ENCODE measurements around the gene SLC27A6.

SLC27A6 gene

GRCh38 chr5:128962211-128962610, 3.1 kb upstream of the SLC27A6 start:
- no CpG with 5 or more reads among the region's 6 CpGs for WGBS (ENCODE audit: extremely low coverage, insufficient coverage, low lambda C conversion rate)
- no peak overlapping the region for H3K23ac ChIP-seq (ENCODE audit: low read length)
- H3K36me3 ChIP-seq (ENCODE audit: control insufficient read depth, insufficient read depth, low read length), result no peaks in the 10 kb centered on the region
- H3K27ac ChIP-seq (ENCODE audit: low read depth, low read length), result no peak overlapping the region
- H2BK15ac ChIP-seq (replicated peaks; ENCODE audit: low read depth), result no peak overlapping the region
- H3K79me1 ChIP-seq (ENCODE audit: low read length), result no peaks in the 10 kb centered on the region
- H3K4me2 ChIP-seq (ENCODE audit: low read length), result no peak overlapping the region
- H3K4me1 ChIP-seq (ENCODE audit: control insufficient read depth, low read depth, low read length), result no peaks in the 10 kb centered on the region
- H3K56ac ChIP-seq (ENCODE audit: low read length), result no peak overlapping the region
- no peak overlapping the region for H2BK5ac ChIP-seq (ENCODE audit: low read length)
- no peaks in the 10 kb centered on the region for H3K79me2 ChIP-seq (ENCODE audit: control insufficient read depth, insufficient read depth, low read length)
- no peak overlapping the region for H4K8ac ChIP-seq (ENCODE audit: low read depth, low read length)
- H2AK5ac ChIP-seq (ENCODE audit: low read length), result no peak overlapping the region
- no peak overlapping the region for H3K4me3 ChIP-seq (ENCODE audit: low read length)
- H3K18ac ChIP-seq (ENCODE audit: low read length), result no peak overlapping the region
- DNase-seq, result peak; percentile 15
- no peak overlapping the region for H3K4ac ChIP-seq (ENCODE audit: low read depth, low read length)
- no peaks in the 10 kb centered on the region for H3K27me3 ChIP-seq (ENCODE audit: insufficient read depth, low read length, poor library complexity)
- no peak overlapping the region for H3K9ac ChIP-seq (ENCODE audit: low read length)
- no peak overlapping the region for H4K5ac ChIP-seq (ENCODE audit: low read length)
- no peak overlapping the region for H2BK120ac ChIP-seq (ENCODE audit: low read depth, low read length)

DNA sequence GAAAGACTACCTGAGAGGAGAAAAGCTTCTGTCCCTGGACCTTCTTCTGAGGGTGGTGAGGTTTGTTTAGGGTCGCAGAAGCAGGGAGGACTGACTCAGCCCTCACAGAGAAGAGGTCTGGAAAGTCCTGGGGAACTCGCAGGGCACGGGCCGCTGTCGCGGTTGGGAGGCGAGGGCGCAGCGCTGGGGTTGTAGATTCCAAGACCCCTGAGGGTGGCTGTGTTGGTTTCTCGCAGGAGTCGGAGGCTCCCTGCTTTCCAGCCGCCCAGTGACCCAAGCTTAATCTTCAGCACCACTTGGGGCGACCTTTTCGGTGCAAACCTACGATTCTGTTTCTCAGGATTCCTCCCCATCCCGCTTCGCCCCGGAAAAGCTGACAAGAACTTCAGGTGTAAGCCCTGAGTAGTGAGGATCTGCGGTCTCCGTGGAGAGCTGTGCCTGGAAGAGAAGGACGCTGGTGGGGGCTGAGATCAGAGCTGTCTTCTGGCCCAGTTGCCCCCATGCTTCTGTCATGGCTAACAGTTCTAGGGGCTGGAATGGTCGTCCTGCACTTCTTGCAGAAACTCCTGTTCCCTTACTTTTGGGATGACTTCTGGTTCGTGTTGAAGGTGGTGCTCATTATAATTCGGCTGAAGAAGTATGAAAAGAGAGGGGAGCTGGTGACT, 482 bp downstream of the SLC27A6 start:
- Histone ChIP-seq H3K9ac (ENCODE audit: low read length) (peak overlapping the region; percentile 77), H3K27ac (ENCODE audit: low read depth, low read length) (no peak overlapping the region), H4K8ac (ENCODE audit: low read depth, low read length) (no peak overlapping the region), H3K4me3 (ENCODE audit: low read length) (peak overlapping the region; percentile 63), H3K4me2 (ENCODE audit: low read length) (peak overlapping the region; percentile 73), H2BK5ac (ENCODE audit: low read length) (no peak overlapping the region), H3K4ac (ENCODE audit: low read depth, low read length) (no peak overlapping the region), H3K79me1 (ENCODE audit: low read length) (no peaks in the 10 kb centered on the region), H3K36me3 (ENCODE audit: control insufficient read depth, insufficient read depth, low read length) (no peaks in the 10 kb centered on the region), H3K23ac (ENCODE audit: low read length) (no peak overlapping the region), H3K18ac (ENCODE audit: low read length) (no peak overlapping the region), H2BK120ac (ENCODE audit: low read depth, low read length) (no peak overlapping the region), H3K27me3 (ENCODE audit: insufficient read depth, low read length, poor library complexity) (no peaks in the 10 kb centered on the region), H4K5ac (ENCODE audit: low read length) (no peak overlapping the region), H2BK15ac (replicated peaks; ENCODE audit: low read depth) (no peak overlapping the region), H3K56ac (ENCODE audit: low read length) (peak overlapping the region; percentile 98), H2AK5ac (ENCODE audit: low read length) (no peak overlapping the region), H3K4me1 (ENCODE audit: control insufficient read depth, low read depth, low read length) (no peaks in the 10 kb centered on the region), H3K79me2 (ENCODE audit: control insufficient read depth, insufficient read depth, low read length) (no peaks in the 10 kb centered on the region)
- DNase-seq, result no peak
- WGBS (ENCODE audit: extremely low coverage, insufficient coverage, low lambda C conversion rate), result no CpG with 5 or more reads among the region's 24 CpGs

- WGBS (ENCODE audit: extremely low coverage, insufficient coverage, low lambda C conversion rate), result no CpG with 5 or more reads among the region's 12 CpGs
- H2BK15ac ChIP-seq (replicated peaks; ENCODE audit: low read depth), result no peak overlapping the region
- H3K79me1 ChIP-seq (ENCODE audit: low read length), result no peaks in the 10 kb centered on the region
These were observed 1.1 kb downstream of the SLC27A6 start for GRCh38 chr5:128966375-128966774.

GRCh38 chr5:128966846-128967245, 1.6 kb downstream of the SLC27A6 start:
- Histone ChIP-seq H3K27me3 (ENCODE audit: insufficient read depth, low read length, poor library complexity) (no peaks in the 10 kb centered on the region), H3K4me2 (ENCODE audit: low read length) (no peak overlapping the region), H2AK5ac (ENCODE audit: low read length) (no peak overlapping the region), H3K56ac (ENCODE audit: low read length) (no peak overlapping the region), H3K23ac (ENCODE audit: low read length) (no peak overlapping the region), H3K4me1 (ENCODE audit: control insufficient read depth, low read depth, low read length) (no peaks in the 10 kb centered on the region), H3K79me2 (ENCODE audit: control insufficient read depth, insufficient read depth, low read length) (no peaks in the 10 kb centered on the region), H2BK5ac (ENCODE audit: low read length) (no peak overlapping the region), H4K5ac (ENCODE audit: low read length) (no peak overlapping the region), H4K8ac (ENCODE audit: low read depth, low read length) (no peak overlapping the region), H3K4ac (ENCODE audit: low read depth, low read length) (no peak overlapping the region), H3K79me1 (ENCODE audit: low read length) (no peaks in the 10 kb centered on the region), H2BK15ac (replicated peaks; ENCODE audit: low read depth) (no peak overlapping the region), H3K4me3 (ENCODE audit: low read length) (no peak overlapping the region), H3K27ac (ENCODE audit: low read depth, low read length) (no peak overlapping the region), H3K36me3 (ENCODE audit: control insufficient read depth, insufficient read depth, low read length) (no peaks in the 10 kb centered on the region), H3K18ac (ENCODE audit: low read length) (no peak overlapping the region), H2BK120ac (ENCODE audit: low read depth, low read length) (no peak overlapping the region), H3K9ac (ENCODE audit: low read length) (no peak overlapping the region)
- WGBS (ENCODE audit: extremely low coverage, insufficient coverage, low lambda C conversion rate), result no CpG with 5 or more reads among the region's 3 CpGs
- peak; percentile 1 for DNase-seq

More at GRCh38 chr5:128966375-128966774, 1.1 kb downstream of the SLC27A6 start:
- no peak overlapping the region for H3K9ac ChIP-seq (ENCODE audit: low read length)
- peak overlapping the region; percentile 73 for H3K4me2 ChIP-seq (ENCODE audit: low read length)
- H3K23ac ChIP-seq (ENCODE audit: low read length), result no peak overlapping the region
- H3K27me3 ChIP-seq (ENCODE audit: insufficient read depth, low read length, poor library complexity), result no peaks in the 10 kb centered on the region
- H3K36me3 ChIP-seq (ENCODE audit: control insufficient read depth, insufficient read depth, low read length), result no peaks in the 10 kb centered on the region
- H3K79me2 ChIP-seq (ENCODE audit: control insufficient read depth, insufficient read depth, low read length), result no peaks in the 10 kb centered on the region
- H3K27ac ChIP-seq (ENCODE audit: low read depth, low read length), result no peak overlapping the region
- no peak overlapping the region for H2AK5ac ChIP-seq (ENCODE audit: low read length)
- peak; percentile 15 for DNase-seq
- no peak overlapping the region for H4K5ac ChIP-seq (ENCODE audit: low read length)
- no peak overlapping the region for H2BK5ac ChIP-seq (ENCODE audit: low read length)
- H2BK120ac ChIP-seq (ENCODE audit: low read depth, low read length), result no peak overlapping the region
- no peak overlapping the region for H3K56ac ChIP-seq (ENCODE audit: low read length)
- no peak overlapping the region for H3K18ac ChIP-seq (ENCODE audit: low read length)
- H3K4me1 ChIP-seq (ENCODE audit: control insufficient read depth, low read depth, low read length), result no peaks in the 10 kb centered on the region
- H3K4ac ChIP-seq (ENCODE audit: low read depth, low read length), result no peak overlapping the region
- H4K8ac ChIP-seq (ENCODE audit: low read depth, low read length), result no peak overlapping the region
- no peak overlapping the region for H3K4me3 ChIP-seq (ENCODE audit: low read length)

DNA sequence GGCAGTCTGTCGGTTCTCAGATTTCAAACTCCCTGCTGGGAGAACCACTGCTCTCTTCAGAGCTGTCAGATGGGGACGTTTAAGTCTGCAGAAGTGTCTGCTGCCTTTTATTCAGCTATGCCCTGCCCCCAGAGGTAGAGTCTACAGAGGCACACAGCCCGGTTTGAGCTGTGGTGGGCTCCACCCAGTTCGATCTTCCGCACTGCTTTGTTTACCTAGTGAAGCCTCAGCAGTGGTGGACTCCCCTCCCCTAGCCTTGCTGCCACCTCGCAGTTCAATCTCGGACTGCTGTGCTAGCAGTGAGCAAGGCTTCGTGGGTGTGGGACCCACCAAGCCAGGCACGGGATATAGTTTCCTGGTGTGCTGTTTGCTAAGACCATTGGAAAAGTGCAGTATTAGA, 8.0 kb downstream of the SLC27A6 start:
- Histone ChIP-seq H3K56ac (ENCODE audit: low read length) (no peak overlapping the region), H2AK5ac (ENCODE audit: low read length) (no peak overlapping the region), H2BK120ac (ENCODE audit: low read depth, low read length) (no peak overlapping the region), H3K79me1 (ENCODE audit: low read length) (no peaks in the 10 kb centered on the region), H3K18ac (ENCODE audit: low read length) (no peak overlapping the region), H2BK5ac (ENCODE audit: low read length) (no peak overlapping the region), H3K4me2 (ENCODE audit: low read length) (no peak overlapping the region), H2BK15ac (replicated peaks; ENCODE audit: low read depth) (no peak overlapping the region), H3K4ac (ENCODE audit: low read depth, low read length) (no peak overlapping the region), H3K27me3 (ENCODE audit: insufficient read depth, low read length, poor library complexity) (no peaks in the 10 kb centered on the region), H3K36me3 (ENCODE audit: control insufficient read depth, insufficient read depth, low read length) (no peaks in the 10 kb centered on the region), H3K23ac (ENCODE audit: low read length) (no peak overlapping the region), H3K9ac (ENCODE audit: low read length) (no peak overlapping the region), H3K4me1 (ENCODE audit: control insufficient read depth, low read depth, low read length) (no peaks in the 10 kb centered on the region), H4K8ac (ENCODE audit: low read depth, low read length) (no peak overlapping the region), H3K4me3 (ENCODE audit: low read length) (no peak overlapping the region), H3K27ac (ENCODE audit: low read depth, low read length) (no peak overlapping the region), H3K79me2 (ENCODE audit: control insufficient read depth, insufficient read depth, low read length) (no peaks in the 10 kb centered on the region), H4K5ac (ENCODE audit: low read length) (no peak overlapping the region)
- WGBS (ENCODE audit: extremely low coverage, insufficient coverage, low lambda C conversion rate), result no CpG with 5 or more reads among the region's 9 CpGs
- DNase-seq, result no peak

- Histone ChIP-seq H3K18ac (ENCODE audit: low read length) (no peak overlapping the region), H3K4me3 (ENCODE audit: low read length) (no peak overlapping the region), H3K79me2 (ENCODE audit: control insufficient read depth, insufficient read depth, low read length) (no peaks in the 10 kb centered on the region), H3K56ac (ENCODE audit: low read length) (no peak overlapping the region), H3K36me3 (ENCODE audit: control insufficient read depth, insufficient read depth, low read length) (no peaks in the 10 kb centered on the region), H3K27me3 (ENCODE audit: insufficient read depth, low read length, poor library complexity) (no peaks in the 10 kb centered on the region), H2BK15ac (replicated peaks; ENCODE audit: low read depth) (no peak overlapping the region), H3K23ac (ENCODE audit: low read length) (no peak overlapping the region), H4K5ac (ENCODE audit: low read length) (no peak overlapping the region), H4K8ac (ENCODE audit: low read depth, low read length) (no peak overlapping the region), H3K9ac (ENCODE audit: low read length) (no peak overlapping the region), H2BK120ac (ENCODE audit: low read depth, low read length) (no peak overlapping the region), H2AK5ac (ENCODE audit: low read length) (no peak overlapping the region), H3K27ac (ENCODE audit: low read depth, low read length) (no peak overlapping the region), H3K4ac (ENCODE audit: low read depth, low read length) (no peak overlapping the region), H3K79me1 (ENCODE audit: low read length) (no peaks in the 10 kb centered on the region), H2BK5ac (ENCODE audit: low read length) (no peak overlapping the region), H3K4me2 (ENCODE audit: low read length) (no peak overlapping the region), H3K4me1 (ENCODE audit: control insufficient read depth, low read depth, low read length) (no peaks in the 10 kb centered on the region)
- no peak for DNase-seq
- no CpG with 5 or more reads among the region's 1 CpG for WGBS (ENCODE audit: extremely low coverage, insufficient coverage, low lambda C conversion rate)
These were observed 9.3 kb downstream of the SLC27A6 start for GRCh38 chr5:128974567-128974966.

Measured in mesendoderm (in vitro differentiated cells).